Sciatic nerve (tissue), 1 donor: ENCODE data around the gene ANKRD22. TPM values are rescaled to one million over a fixed set of nuclear protein-coding genes. Genes with fewer than 3 reads are reported as not detected.

Experiments used
- total RNA-seq: library from RNA; stranded (reverse); fragmentation: NEBNext Ultra II Directional; extraction: Animal tissue kit (Norgen Biotek cat#: 25700); gene quantifications from one replicate; pipeline ENCODE4 v1.2.1, GENCODE V29; 2021
- donor health status: DM: no; HTN: no; CAD: no.

The ANKRD22 gene
- total RNA-seq, 1 donor from 2014 or later, result not detected

Other genes with a start within 250 kb of the ANKRD22 start
- not detected for gene LIPF, start 187.4 kb downstream of the ANKRD22 start, total RNA-seq
- gene LIPK, start 145.6 kb downstream of the ANKRD22 start, total RNA-seq, result not detected
- gene LIPN, start 91.8 kb downstream of the ANKRD22 start, total RNA-seq, result 0.31 TPM
- gene LIPM, start 49.1 kb downstream of the ANKRD22 start, total RNA-seq, result not detected
- gene STAMBPL1, start 28.4 kb upstream of the ANKRD22 start, total RNA-seq, result 13.6 TPM
- 573 TPM for gene ACTA2, start 100.9 kb upstream of the ANKRD22 start, total RNA-seq
- gene FAS, start 139.0 kb upstream of the ANKRD22 start, total RNA-seq, result 27.5 TPM